ENCODE measurements around the gene MAP4K5. TPM values are rescaled to one million over a fixed set of nuclear protein-coding genes. Genes with fewer than 3 reads are reported as not detected.

The MAP4K5 gene
- total RNA-seq, 1 donor from 2014 or later = 158 TPM

- intact Hi-C loops (cut with DNase I) = no loop called here
- H3K27me3 ChIP-seq = no peaks in the 10 kb centered on the region
- H3K4me1 ChIP-seq = no peaks in the 10 kb centered on the region
- no peaks in the 10 kb centered on the region for H3K36me3 ChIP-seq
- DNase-seq (ENCODE audit: extremely low spot score in 2 of 2) = no peak
- H3K27ac ChIP-seq = no peak overlapping the region
- TF ChIP-seq, protein P1, sequence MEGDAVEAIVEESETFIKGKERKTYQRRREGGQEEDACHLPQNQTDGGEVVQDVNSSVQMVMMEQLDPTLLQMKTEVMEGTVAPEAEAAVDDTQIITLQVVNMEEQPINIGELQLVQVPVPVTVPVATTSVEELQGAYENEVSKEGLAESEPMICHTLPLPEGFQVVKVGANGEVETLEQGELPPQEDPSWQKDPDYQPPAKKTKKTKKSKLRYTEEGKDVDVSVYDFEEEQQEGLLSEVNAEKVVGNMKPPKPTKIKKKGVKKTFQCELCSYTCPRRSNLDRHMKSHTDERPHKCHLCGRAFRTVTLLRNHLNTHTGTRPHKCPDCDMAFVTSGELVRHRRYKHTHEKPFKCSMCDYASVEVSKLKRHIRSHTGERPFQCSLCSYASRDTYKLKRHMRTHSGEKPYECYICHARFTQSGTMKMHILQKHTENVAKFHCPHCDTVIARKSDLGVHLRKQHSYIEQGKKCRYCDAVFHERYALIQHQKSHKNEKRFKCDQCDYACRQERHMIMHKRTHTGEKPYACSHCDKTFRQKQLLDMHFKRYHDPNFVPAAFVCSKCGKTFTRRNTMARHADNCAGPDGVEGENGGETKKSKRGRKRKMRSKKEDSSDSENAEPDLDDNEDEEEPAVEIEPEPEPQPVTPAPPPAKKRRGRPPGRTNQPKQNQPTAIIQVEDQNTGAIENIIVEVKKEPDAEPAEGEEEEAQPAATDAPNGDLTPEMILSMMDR (IDR thresholded peaks at IDR 0.05) = no peak
- TF ChIP-seq POLR2A (IDR thresholded peaks at IDR 0.05) = no peak
- no peak for TF ChIP-seq POLR2AphosphoS5 (IDR thresholded peaks at IDR 0.05; ENCODE audit: insufficient read depth in 1 of 2, low read depth in 1 of 2)
- no peak overlapping the region for H3K4me3 ChIP-seq
- H3K9me3 ChIP-seq = no peaks in the 10 kb centered on the region
Measured at GRCh38 chr14:50379563-50379962, 152.8 kb downstream of the MAP4K5 start.

DNA sequence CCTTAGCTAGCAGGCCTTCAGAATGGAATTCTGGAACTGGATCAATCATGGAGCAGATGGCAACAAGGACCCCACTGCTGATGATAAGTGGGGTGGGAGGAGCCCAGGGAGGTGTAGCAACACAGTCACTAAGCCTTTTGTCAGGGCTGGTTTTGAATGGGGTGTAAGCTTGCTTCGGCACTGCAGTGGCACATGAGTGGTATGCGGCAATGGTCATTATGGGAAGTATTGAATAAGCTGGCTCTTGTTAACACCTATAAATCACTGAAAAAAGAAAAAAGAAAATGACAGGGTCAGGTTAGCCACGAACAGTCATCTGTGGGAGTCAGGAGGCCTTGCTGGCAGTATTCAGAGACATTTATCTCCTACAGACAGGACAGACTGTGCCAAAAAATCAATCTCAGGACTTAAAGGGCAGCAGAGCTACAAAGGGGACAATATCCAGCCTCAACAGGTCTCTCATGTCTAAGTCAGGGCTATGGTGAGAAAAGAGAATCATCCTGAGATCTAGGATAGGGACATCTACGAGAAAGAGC lies 154.8 kb downstream of the MAP4K5 start:
- no peaks in the 10 kb centered on the region for H3K9me3 ChIP-seq
- H3K4me1 ChIP-seq = no peaks in the 10 kb centered on the region
- no peak overlapping the region for H3K4me3 ChIP-seq
- no peak overlapping the region for H3K27ac ChIP-seq
- no peaks in the 10 kb centered on the region for H3K36me3 ChIP-seq
- no peaks in the 10 kb centered on the region for H3K27me3 ChIP-seq
- intact Hi-C loops (cut with DNase I) = no loop called here
- TF ChIP-seq POLR2A (IDR thresholded peaks at IDR 0.05) (no peak), POLR2AphosphoS5 (IDR thresholded peaks at IDR 0.05; ENCODE audit: insufficient read depth in 1 of 2, low read depth in 1 of 2) (no peak)
- TF ChIP-seq, protein P1 (IDR thresholded peaks at IDR 0.05) = no peak
- no peak for DNase-seq (ENCODE audit: extremely low spot score in 2 of 2)

DNA sequence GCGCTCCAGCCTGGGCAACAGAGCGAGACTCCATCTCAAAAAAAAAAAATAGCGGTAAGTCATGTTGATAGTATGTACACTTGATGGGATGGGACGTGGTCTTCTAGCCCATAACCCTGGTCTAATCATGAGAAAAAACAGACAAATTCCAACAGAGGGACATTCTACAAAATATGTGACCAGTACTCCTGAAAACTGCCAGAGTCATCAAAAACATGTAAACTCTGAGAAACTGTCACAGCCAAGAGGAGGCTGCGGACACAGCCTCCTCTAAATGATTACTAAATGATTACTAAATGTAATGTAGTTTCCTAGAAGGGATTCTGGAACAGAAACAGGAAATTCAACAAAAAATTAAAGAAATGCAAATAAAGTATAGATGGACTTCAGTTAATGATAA lies 156.6 kb downstream of the MAP4K5 start:
- H3K4me1 ChIP-seq = no peaks in the 10 kb centered on the region
- no peak overlapping the region for H3K4me3 ChIP-seq
- no peaks in the 10 kb centered on the region for H3K9me3 ChIP-seq
- TF ChIP-seq POLR2A (IDR thresholded peaks at IDR 0.05) (no peak), POLR2AphosphoS5 (IDR thresholded peaks at IDR 0.05; ENCODE audit: insufficient read depth in 1 of 2, low read depth in 1 of 2) (no peak)
- TF ChIP-seq, protein P1 (IDR thresholded peaks at IDR 0.05) = no peak
- no peaks in the 10 kb centered on the region for H3K27me3 ChIP-seq
- H3K27ac ChIP-seq = no peak overlapping the region
- H3K36me3 ChIP-seq = no peaks in the 10 kb centered on the region
- DNase-seq (ENCODE audit: extremely low spot score in 2 of 2) = no peak
- intact Hi-C loops (cut with DNase I) = no loop called here

GRCh38 chr14:50373959-50374358 lies 158.4 kb downstream of the MAP4K5 start:
- Histone ChIP-seq H3K27ac (no peak overlapping the region), H3K9me3 (no peaks in the 10 kb centered on the region), H3K4me1 (no peaks in the 10 kb centered on the region), H3K27me3 (no peaks in the 10 kb centered on the region), H3K4me3 (no peak overlapping the region), H3K36me3 (no peaks in the 10 kb centered on the region)
- no peak for DNase-seq (ENCODE audit: extremely low spot score in 2 of 2)
- TF ChIP-seq, protein P1 (IDR thresholded peaks at IDR 0.05) = no peak
- TF ChIP-seq POLR2A (IDR thresholded peaks at IDR 0.05) = no peak
- no peak for TF ChIP-seq POLR2AphosphoS5 (IDR thresholded peaks at IDR 0.05; ENCODE audit: insufficient read depth in 1 of 2, low read depth in 1 of 2)
- intact Hi-C loops (cut with DNase I) = no loop called here

DNA sequence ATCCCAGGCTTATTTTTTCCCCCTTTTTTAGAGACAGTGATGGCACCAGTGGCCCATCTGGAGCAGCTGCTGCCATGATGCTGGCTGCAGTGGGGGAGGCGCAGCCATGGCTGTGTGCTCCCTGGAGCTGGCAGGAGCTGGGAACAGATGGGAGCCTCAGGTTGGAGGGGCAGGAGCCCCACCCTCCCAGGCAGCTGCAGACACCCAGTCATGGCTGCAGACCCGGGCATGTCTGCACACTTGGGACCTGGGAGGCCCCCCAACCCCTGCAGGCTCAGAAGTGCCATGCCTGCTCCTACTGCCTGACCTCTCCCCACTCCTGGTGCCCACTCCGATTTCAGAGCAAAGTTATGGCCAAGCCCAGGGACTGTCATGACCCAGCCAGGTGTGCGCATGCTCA lies 160.8 kb downstream of the MAP4K5 start:
- intact Hi-C loops (cut with DNase I) = no loop called here
- Histone ChIP-seq H3K27me3 (no peaks in the 10 kb centered on the region), H3K9me3 (no peaks in the 10 kb centered on the region), H3K4me1 (no peaks in the 10 kb centered on the region), H3K27ac (no peak overlapping the region), H3K4me3 (no peak overlapping the region), H3K36me3 (no peaks in the 10 kb centered on the region)
- DNase-seq (ENCODE audit: extremely low spot score in 2 of 2) = no peak
- TF ChIP-seq POLR2A (IDR thresholded peaks at IDR 0.05) (no peak), POLR2AphosphoS5 (IDR thresholded peaks at IDR 0.05; ENCODE audit: insufficient read depth in 1 of 2, low read depth in 1 of 2) (no peak)
- TF ChIP-seq, protein P1 (IDR thresholded peaks at IDR 0.05) = no peak

All from vagina (tissue), 2 donors.